Heart left ventricle (tissue), 13 donors: ENCODE results near the gene HDGFL2.

ENCODE experiments used
- CTCF ChIP-seq, 12 donors: fragments of 200-600 bp; sonication (generic) in 4 of 12; IDR thresholded peaks; one replicate each; pipeline versions ENCODE4 v1.5.0 to v1.8.0; 2018 to 2022; ENCODE audit warnings: antibody characterized with exemption in 12 of 12, mild to moderate bottlenecking in 5 of 12
- POLR2A ChIP-seq, 2 donors: fragments of 450-650 bp; IDR thresholded peaks; one replicate each; pipeline ENCODE4 v1.6.1; 2017; ENCODE audit warnings: antibody characterized with exemption in 2 of 2, mild to moderate bottlenecking in 2 of 2, moderate library complexity in 2 of 2
- donor health status: ischemic (EF 13 %, LVEDD 7.1; RV severe dilation, severe dysfunction).
- donor health status: DM: no; HTN: yes; CAD: no.
- donor health status: DM: no; HTN: no; CAD: no.
- donor health status: ischemic (EF 25% LVEDD 6.9; RV normal size, moderate dysfunction).
- donor health status: ischemic (EF 25% LVEDD 5.7; RV mildly dilated, moderate dysfunction).
- donor health status: ischemic (EF 35%, LVEDD 5.7; RV mildly dilated, moderate dysfunction).
- donor health status: nonischemic (EF 11% LVEDD 7.7; RV severe dilation, severe dysfunction).
- donor health status: DM: yes; HTN: yes; CAD: no.
- donor health status: PGD.
- donor health status: ischemic (EF 29% LVEDD 5.4; RV normal size, mild dysfunction).
- donor health status: nonischemic (EF 23%, LVEDD 6.1; RV moderate dilation, normal function).

- TF ChIP-seq CTCF (IDR thresholded peaks at IDR 0.05) = no peak
- TF ChIP-seq POLR2A (IDR thresholded peaks at IDR 0.05) = no peak
Observed at GRCh38 chr19:4550018-4550417, 77.9 kb downstream of the HDGFL2 start.
